C4-2B (cell line): ENCODE results near the gene DTD2.

Source experiments
- CTCF ChIP-seq: fragments of 450-650 bp; conservative IDR thresholded peaks from 2 replicates; pipeline ENCODE4 v1.5.1; 2017; ENCODE audit warnings: mild to moderate bottlenecking
- ZFX ChIP-seq: fragments of 450-650 bp; IDR thresholded peaks from 2 replicates; pipeline ENCODE4 v1.6.1; 2017

GRCh38 chr14:31457665-31458659 is 656 bp upstream of the DTD2 start:
- TF ChIP-seq CTCF: no peak; the same call in 1 of the 2 replicates
- TF ChIP-seq ZFX: no peak
